ENCODE data around the gene OLFM2. TPM values are rescaled to one million over a fixed set of nuclear protein-coding genes. Genes with fewer than 3 reads are reported as not detected.

OLFM2 gene
- total RNA-seq, 1 experiment from 2014 or later, result 9.7 TPM

- Histone ChIP-seq H3K4me1 (ENCODE audit: control insufficient read depth, insufficient read depth, low read length) (no peaks in the 10 kb centered on the region), H3K9me3 (ENCODE audit: control insufficient read depth, insufficient read depth, low read depth, low read length) (no peaks in the 10 kb centered on the region), H3K4me3 (ENCODE audit: low read depth in 2 of 2, low read length in 2 of 2) (no peak overlapping the region), H3K27ac (ENCODE audit: low read length) (no peak overlapping the region), H3K36me3 (ENCODE audit: control insufficient read depth, insufficient read depth, low read length) (no peaks in the 10 kb centered on the region), H3K27me3 (ENCODE audit: control insufficient read depth, insufficient read depth, low read length) (no peaks in the 10 kb centered on the region)
- CTCF ChIA-PET, result no interaction called here
- TF ChIP-seq SIN3A (IDR thresholded peaks at IDR 0.05; ENCODE audit: borderline replicate concordance, insufficient read depth, low read depth, low read length), result no peak
- no peak for TF ChIP-seq TCF7L2 (IDR thresholded peaks at IDR 0.05; ENCODE audit: low read depth, low read length)
- TF ChIP-seq REST (IDR thresholded peaks at IDR 0.05; ENCODE audit: insufficient read depth in 1 of 2, low read depth in 2 of 2, low read length in 1 of 2), result no peak
- TF ChIP-seq, protein P1, sequence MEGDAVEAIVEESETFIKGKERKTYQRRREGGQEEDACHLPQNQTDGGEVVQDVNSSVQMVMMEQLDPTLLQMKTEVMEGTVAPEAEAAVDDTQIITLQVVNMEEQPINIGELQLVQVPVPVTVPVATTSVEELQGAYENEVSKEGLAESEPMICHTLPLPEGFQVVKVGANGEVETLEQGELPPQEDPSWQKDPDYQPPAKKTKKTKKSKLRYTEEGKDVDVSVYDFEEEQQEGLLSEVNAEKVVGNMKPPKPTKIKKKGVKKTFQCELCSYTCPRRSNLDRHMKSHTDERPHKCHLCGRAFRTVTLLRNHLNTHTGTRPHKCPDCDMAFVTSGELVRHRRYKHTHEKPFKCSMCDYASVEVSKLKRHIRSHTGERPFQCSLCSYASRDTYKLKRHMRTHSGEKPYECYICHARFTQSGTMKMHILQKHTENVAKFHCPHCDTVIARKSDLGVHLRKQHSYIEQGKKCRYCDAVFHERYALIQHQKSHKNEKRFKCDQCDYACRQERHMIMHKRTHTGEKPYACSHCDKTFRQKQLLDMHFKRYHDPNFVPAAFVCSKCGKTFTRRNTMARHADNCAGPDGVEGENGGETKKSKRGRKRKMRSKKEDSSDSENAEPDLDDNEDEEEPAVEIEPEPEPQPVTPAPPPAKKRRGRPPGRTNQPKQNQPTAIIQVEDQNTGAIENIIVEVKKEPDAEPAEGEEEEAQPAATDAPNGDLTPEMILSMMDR (IDR thresholded peaks at IDR 0.05), result no peak
- no peak for TF ChIP-seq POLR2AphosphoS5 (IDR thresholded peaks at IDR 0.05; ENCODE audit: low read depth, low read length)
- intact Hi-C loops (cut with micrococcal nuclease; ENCODE audit: unreplicated experiment) (no loop called here), in situ Hi-C loops (cut with HindIII; ENCODE audit: low pct_unique_long_range_greater_than_20kb, low sequenced_read_pairs) (no loop called here)
- POLR2A ChIA-PET, result no interaction called here
- DNase-seq (ENCODE audit: low read depth, low spot score) (no peak), ATAC-seq (no peak)
- no TSS peak for BruUV-seq (replicated peaks)
Observed at GRCh38 chr19:9962623-9963290, 26.4 kb upstream of the OLFM2 start.

GRCh38 chr19:9961103-9961502, 24.8 kb upstream of the OLFM2 start:
- no peak for ATAC-seq
- H3K27ac ChIP-seq (ENCODE audit: low read length), result no peak overlapping the region
- no peaks in the 10 kb centered on the region for H3K36me3 ChIP-seq (ENCODE audit: control insufficient read depth, insufficient read depth, low read length)
- in situ Hi-C loops (cut with HindIII; ENCODE audit: low pct_unique_long_range_greater_than_20kb, low sequenced_read_pairs) (no loop called here), intact Hi-C loops (cut with micrococcal nuclease; ENCODE audit: unreplicated experiment) (no loop called here)
- no peak overlapping the region for H3K4me3 ChIP-seq (ENCODE audit: low read depth in 2 of 2, low read length in 2 of 2)
- no peak for DNase-seq (ENCODE audit: low read depth, low spot score)
- H3K4me1 ChIP-seq (ENCODE audit: control insufficient read depth, insufficient read depth, low read length), result no peaks in the 10 kb centered on the region
- CTCF ChIA-PET, result interaction anchor here (0.6 kb wide), 1 partner anchor 128 kb away, joined by 6 read pairs; no protein-coding TSS in a partner anchor
- TF ChIP-seq SIN3A (IDR thresholded peaks at IDR 0.05; ENCODE audit: borderline replicate concordance, insufficient read depth, low read depth, low read length) (no peak), POLR2AphosphoS5 (IDR thresholded peaks at IDR 0.05; ENCODE audit: low read depth, low read length) (no peak), REST (IDR thresholded peaks at IDR 0.05; ENCODE audit: insufficient read depth in 1 of 2, low read depth in 2 of 2, low read length in 1 of 2) (no peak), TCF7L2 (IDR thresholded peaks at IDR 0.05; ENCODE audit: low read depth, low read length) (no peak)
- TF ChIP-seq, protein P1 (IDR thresholded peaks at IDR 0.05), result no peak
- no peaks in the 10 kb centered on the region for H3K27me3 ChIP-seq (ENCODE audit: control insufficient read depth, insufficient read depth, low read length)
- POLR2A ChIA-PET, result no interaction called here
- H3K9me3 ChIP-seq (ENCODE audit: control insufficient read depth, insufficient read depth, low read depth, low read length), result no peaks in the 10 kb centered on the region
- no TSS peak for BruUV-seq (replicated peaks)
